SH-SY5Y (cell line): ENCODE results near the gene CAVIN2.

ENCODE experiments used
- GATA2 ChIP-seq: IDR thresholded peaks from 2 replicates; pipeline ENCODE4 v1.6.1; 2011; ENCODE audit warnings: mild to moderate bottlenecking, low read depth, low read length
- GATA3 ChIP-seq: IDR thresholded peaks from 2 replicates; pipeline ENCODE4 v1.6.1; 2011; ENCODE audit warnings: low read depth, mild to moderate bottlenecking, low read length, moderate library complexity

DNA sequence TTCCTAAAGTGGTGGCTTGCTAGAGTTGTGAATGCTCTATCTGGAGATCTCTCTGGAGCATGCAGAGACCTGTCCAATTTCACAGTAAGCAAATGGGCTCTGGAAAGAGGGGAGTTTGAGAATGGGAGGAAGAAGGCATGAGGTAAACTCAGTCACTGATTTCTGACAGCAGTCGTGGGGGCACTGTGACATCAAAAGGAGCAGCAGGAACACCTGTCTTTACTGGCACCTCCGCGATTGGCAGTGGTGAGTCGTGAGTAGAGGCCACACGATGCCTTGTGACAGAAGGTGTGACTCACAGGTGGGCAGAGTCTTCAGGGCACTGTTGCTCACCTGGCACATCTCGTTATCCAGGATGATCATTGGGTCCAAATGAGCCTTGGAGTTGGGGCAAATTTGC is 38.8 kb upstream of the CAVIN2 start:
- TF ChIP-seq GATA3 (no peak), GATA2 (no peak)
